H1 (cell line): ENCODE data around the gene RAB35. TPM values are rescaled to one million over a fixed set of nuclear protein-coding genes. Genes with fewer than 3 reads are reported as not detected.
A peak's percentile ranks its signal among the peaks of the same experiment; 100 is the strongest.

Source experiments
- CTCF ChIA-PET: fragments of 300-600 bp; sonication (Branson Sonifier 250); formaldehyde crosslinking; loops from one replicate; lab custom pipeline; 2021; ENCODE audit not compliant: partially characterized antibody; lab: Charles Lee
- POLR2A ChIA-PET: fragments of 300-600 bp; sonication (Branson Sonifier 250); formaldehyde crosslinking; loops from one replicate; lab custom pipeline; 2021; ENCODE audit warnings: inconsistent platforms; ENCODE audit not compliant: partially characterized antibody; lab: Charles Lee
- DNase-seq, 2 experiments: peaks; one replicate each; pipeline versions ENCODE4 v3.0.0 to v3.0.0-alpha.2; 2010 to 2022; ENCODE audit warnings: low spot score in 2 of 2, low read depth in 1 of 2, mixed read lengths in 1 of 2
- FAIRE-seq: peaks from 2 replicates; lab custom pipeline; 2011; peaks lifted over from hg19 to GRCh38; lab: Jason Lieb, UNC
- H2AFZ ChIP-seq: 2 replicates; pipeline ENCODE4 v1.8.1; 2012; ENCODE audit warnings: low read length, inconsistent platforms
- H2AK5ac ChIP-seq: 2 replicates; pipeline ENCODE4 v1.6.1; 2013; ENCODE audit warnings: low read depth, low read length
- H2BK120ac ChIP-seq: replicated peaks from 2 replicates; pipeline ENCODE3; 2013; ENCODE audit warnings: low read depth, low read length, inconsistent platforms
- H2BK12ac ChIP-seq: 2 replicates; pipeline ENCODE4 v1.6.1; 2013; ENCODE audit warnings: low read depth, low read length
- H2BK15ac ChIP-seq: 2 replicates; pipeline ENCODE4 v1.6.1; 2013; ENCODE audit warnings: low read length
- H2BK20ac ChIP-seq: 2 replicates; pipeline ENCODE4 v1.6.1; 2013; ENCODE audit warnings: low read length
- H2BK5ac ChIP-seq: 2 replicates; pipeline ENCODE4 v1.6.1; 2013; ENCODE audit warnings: low read depth, low read length
- H3K14ac ChIP-seq: 2 replicates; pipeline ENCODE4 v1.6.1; 2013; ENCODE audit warnings: inconsistent platforms; ENCODE audit not compliant: insufficient read length
- H3K18ac ChIP-seq: 2 replicates; pipeline ENCODE4 v1.6.1; 2013; ENCODE audit warnings: low read length; ENCODE audit errors: extremely low read depth
- H3K23ac ChIP-seq: 2 replicates; pipeline ENCODE4 v1.6.1; 2013; ENCODE audit warnings: inconsistent platforms; ENCODE audit not compliant: insufficient read length
- H3K23me2 ChIP-seq: 2 replicates; pipeline ENCODE4 v1.6.1; 2013; ENCODE audit warnings: low read depth, low read length
- H3K27ac ChIP-seq: 2 replicates; pipeline ENCODE4 v1.6.1; 2011; ENCODE audit warnings: low read depth, low read length, inconsistent platforms
- H3K27me3 ChIP-seq, 4 experiments: replicated peaks in 1 of 4; 1 replicate in 1 of 4; 2 replicates in 3 of 4; pipeline versions ENCODE4 v1.6.1 to v1.8.1; 2011 to 2013; ENCODE audit warnings: low read length in 3 of 4, mild to moderate bottlenecking in 3 of 4, inconsistent platforms in 2 of 4, mixed read lengths in 2 of 4, moderate library complexity in 1 of 4; ENCODE audit not compliant: control insufficient read depth in 3 of 4, insufficient read depth in 3 of 4; ENCODE audit errors: extremely low read depth in 1 of 4
- H3K36me3 ChIP-seq, 4 experiments: 2 replicates each; pipeline versions ENCODE4 v1.6.1 to v1.8.1; 2011 to 2013; ENCODE audit warnings: mild to moderate bottlenecking in 4 of 4, low read length in 3 of 4, moderate library complexity in 2 of 4, control low read depth in 1 of 4, inconsistent platforms in 1 of 4; ENCODE audit not compliant: insufficient read depth in 4 of 4, control insufficient read depth in 2 of 4
- H3K4ac ChIP-seq: replicated peaks from 2 replicates; pipeline ENCODE3; 2013; ENCODE audit warnings: low read length, low read depth, mixed read lengths, inconsistent platforms; ENCODE audit not compliant: insufficient read length
- H3K4me1 ChIP-seq, 4 experiments: replicated peaks in 1 of 4; 1 replicate in 1 of 4; 2 replicates in 3 of 4; pipeline versions ENCODE4 v1.6.1 to v1.8.1; 2011 to 2013; ENCODE audit warnings: low read length in 3 of 4, inconsistent platforms in 2 of 4, mixed read lengths in 1 of 4; ENCODE audit not compliant: insufficient read depth in 4 of 4, control insufficient read depth in 3 of 4
- H3K4me2 ChIP-seq, 2 experiments: 2 replicates each; pipeline versions ENCODE4 v1.6.1 to v1.8.1; 2011 to 2013; ENCODE audit warnings: low read depth in 2 of 2, low read length in 2 of 2, control low read depth in 1 of 2, inconsistent platforms in 1 of 2, mild to moderate bottlenecking in 1 of 2; ENCODE audit not compliant: insufficient read depth in 1 of 2
- H3K4me3 ChIP-seq, 4 experiments: fragments of 200-600, 300-600 bp in 1 of 4; sonication (generic), shearing (Covaris generic), sonication (Bioruptor Twin) in 1 of 4; 2 replicates each; pipeline versions ENCODE4 v1.5.1 to v1.8.1; 2011 to 2016; ENCODE audit warnings: low read length in 4 of 4, low read depth in 3 of 4, control low read depth in 2 of 4, inconsistent platforms in 2 of 4, mild to moderate bottlenecking in 2 of 4, mixed read lengths in 1 of 4, moderate library complexity in 1 of 4; ENCODE audit not compliant: insufficient read depth in 2 of 4; ENCODE audit errors: extremely low read depth in 1 of 4
- H3K56ac ChIP-seq: replicated peaks from 2 replicates; pipeline ENCODE3; 2013; ENCODE audit warnings: low read depth, mild to moderate bottlenecking, mixed read lengths, low read length, inconsistent platforms; ENCODE audit not compliant: insufficient read length
- H3K79me1 ChIP-seq: 2 replicates; pipeline ENCODE4 v1.6.1; 2013; ENCODE audit warnings: low read depth, low read length, control low read depth
- H3K79me2 ChIP-seq, 2 experiments: 2 replicates each; pipeline versions ENCODE4 v1.6.1 to v1.8.1; 2012 to 2013; ENCODE audit warnings: low read length in 2 of 2, mild to moderate bottlenecking in 2 of 2, inconsistent platforms in 1 of 2; ENCODE audit not compliant: insufficient read depth in 2 of 2, control insufficient read depth in 1 of 2
- H3K9ac ChIP-seq, 4 experiments: replicated peaks in 1 of 4; 1 replicate in 1 of 4; 2 replicates in 3 of 4; pipeline versions ENCODE4 v1.6.1 to v1.8.1; 2011 to 2013; ENCODE audit warnings: low read depth in 3 of 4, low read length in 3 of 4, control low read depth in 2 of 4, mild to moderate bottlenecking in 2 of 4, moderate library complexity in 2 of 4, inconsistent platforms in 1 of 4; ENCODE audit errors: extremely low read depth in 1 of 4
- H3K9me3 ChIP-seq, 2 experiments: 2 replicates each; pipeline versions ENCODE4 v1.6.1 to v1.8.1; 2012 to 2013; ENCODE audit warnings: mild to moderate bottlenecking in 2 of 2, moderate library complexity in 2 of 2, control low read depth in 1 of 2, inconsistent platforms in 1 of 2, low read depth in 1 of 2, low read length in 1 of 2, mixed read lengths in 1 of 2; ENCODE audit not compliant: insufficient read depth in 2 of 2
- H4K20me1 ChIP-seq, 2 experiments: replicated peaks in 1 of 2; 2 replicates each; pipeline versions ENCODE3 to v1.8.1; 2011 to 2013; ENCODE audit warnings: inconsistent platforms in 2 of 2, low read length in 2 of 2, mild to moderate bottlenecking in 1 of 2; ENCODE audit not compliant: insufficient read depth in 2 of 2, control insufficient read depth in 1 of 2
- H4K5ac ChIP-seq: 2 replicates; pipeline ENCODE4 v1.6.1; 2013; ENCODE audit warnings: low read length, low read depth, mixed read lengths, inconsistent platforms; ENCODE audit not compliant: insufficient read length
- H4K8ac ChIP-seq: 2 replicates; pipeline ENCODE4 v1.8.0; 2013; ENCODE audit warnings: mild to moderate bottlenecking, moderate library complexity, low read length, inconsistent platforms; ENCODE audit not compliant: insufficient read depth; ENCODE audit errors: extremely low read depth
- H4K91ac ChIP-seq: replicated peaks from 2 replicates; pipeline ENCODE3; 2013; ENCODE audit warnings: low read length, mixed read lengths, inconsistent platforms; ENCODE audit not compliant: insufficient read length
- CBX5 ChIP-seq: fragments of 300-800, 300-1000 bp; sonication (generic); IDR thresholded peaks from 2 replicates; pipeline ENCODE4 v1.7.1; 2016; ENCODE audit warnings: antibody characterized with exemption, low read length, low read depth
- EP300 ChIP-seq, 2 experiments: IDR thresholded peaks; 1 replicate in 1 of 2; 2 replicates in 1 of 2; pipeline ENCODE4 v1.6.1; 2011 to 2012; ENCODE audit warnings: low read depth in 2 of 2, low read length in 2 of 2, mild to moderate bottlenecking in 2 of 2, borderline replicate concordance in 1 of 2, inconsistent platforms in 1 of 2, moderate library complexity in 1 of 2
- KDM1A ChIP-seq: fragments of 200-600, 300-600 bp; sonication (generic); IDR thresholded peaks from 2 replicates; pipeline ENCODE4 v1.7.1; 2016; ENCODE audit warnings: mild to moderate bottlenecking, low read length, borderline replicate concordance
- NRF1 ChIP-seq: IDR thresholded peaks from 2 replicates; pipeline ENCODE4 v1.6.1; 2011; ENCODE audit warnings: mild to moderate bottlenecking, low read depth, low read length, improper control_type of control experiment
- POLR2AphosphoS5 ChIP-seq: IDR thresholded peaks from 2 replicates; pipeline ENCODE4 v1.6.1; 2011; ENCODE audit warnings: low read depth, low read length
- RBBP5 ChIP-seq: IDR thresholded peaks from 2 replicates; pipeline ENCODE4 v1.7.1; 2012; ENCODE audit warnings: low read depth, mild to moderate bottlenecking, inconsistent platforms, low read length, moderate library complexity, borderline replicate concordance
- SIRT6 ChIP-seq: IDR thresholded peaks from one replicate; pipeline ENCODE4 v1.7.1; 2012; ENCODE audit warnings: low read length, inconsistent platforms
- SP4 ChIP-seq: IDR thresholded peaks from 2 replicates; pipeline ENCODE4 v1.6.1; 2012; ENCODE audit warnings: low read length, inconsistent platforms
- TAF1 ChIP-seq: IDR thresholded peaks from 2 replicates; pipeline ENCODE4 v1.6.1; 2011; ENCODE audit warnings: mild to moderate bottlenecking, low read depth, low read length
- WGBS, 2 experiments: shearing (Covaris generic) in 1 of 2; methylation state at CpG; one replicate each; pipeline versions ENCODE4 v1.1.6 to v1.1.7; 2013 to 2015; ENCODE audit warnings: low lambda C conversion rate in 2 of 2, mixed read lengths in 2 of 2, inconsistent platforms in 1 of 2, low coverage in 1 of 2, missing lambda C conversion rate in 1 of 2; ENCODE audit not compliant: insufficient replicate concordance in 2 of 2, insufficient coverage in 1 of 2, insufficient read length in 1 of 2; ENCODE audit errors: extremely low coverage in 1 of 2, missing lambda C conversion rate in 1 of 2; 5-methylcytosine and 5-hydroxymethylcytosine counted together
- polyA plus RNA-seq, 7 experiments: library from polyadenylated mRNA; depleted of rRNA in 3 of 7; stranded (reverse) in 5 of 7; unstranded in 2 of 7; fragments of >200 nt in 5 of 7; fragments of 200-250 nt in 2 of 7; gene quantifications; 1 replicate in 5 of 7; 2 replicates in 1 of 7; 4 replicates in 1 of 7; pipeline versions ENCODE4 v1.2.1 to v1.2.3, GENCODE V29; 2011 to 2013; ENCODE audit warnings: missing spikeins in 2 of 7, mixed read lengths in 2 of 7
- total RNA-seq: library from RNA; stranded (reverse); fragmentation: NEBNext Ultra II Directional; extraction: Animal tissue kit (Norgen Biotek cat#: 25700); gene quantifications from 2 replicates; pipeline ENCODE4 v1.2.1, GENCODE V29; 2021
- TF ChIP-seq, protein P1 (sequence below): IDR thresholded peaks from 2 replicates; pipeline ENCODE4 v1.6.1; 2011; ENCODE audit warnings: low read length, improper control_type of control experiment

RAB35 gene
- total and polyA plus RNA-seq, 2 of the 8 experiments (the other 6 are each of a cell fraction or from before 2014, with no cell fraction given) = 33.4 to 39.0 TPM

DNA sequence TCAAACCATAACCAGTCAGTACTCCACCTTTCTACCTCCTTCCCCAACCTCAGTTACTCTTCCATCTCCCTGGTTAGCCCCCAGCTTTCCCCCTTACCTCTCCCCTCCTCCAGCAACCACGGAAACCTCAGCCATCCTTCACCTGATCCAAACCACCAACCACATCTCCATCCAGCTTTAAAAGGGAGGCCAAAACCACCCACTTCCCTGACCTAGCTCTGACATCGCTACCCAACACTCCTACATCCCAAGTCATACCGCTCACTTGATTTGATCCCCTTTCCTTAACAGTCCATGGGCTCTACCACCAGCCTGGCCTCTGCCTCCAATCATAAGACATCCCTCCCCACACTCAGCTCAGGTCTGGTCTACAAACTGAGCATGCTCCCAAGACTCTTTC is 1.5 kb downstream of the RAB35 start:
- H2BK20ac ChIP-seq = no peak overlapping the region
- TF ChIP-seq POLR2AphosphoS5 = no peak
- TF ChIP-seq CBX5 = no peak
- no peak for TF ChIP-seq TAF1
- TF ChIP-seq SIRT6 = no peak
- no peak for TF ChIP-seq KDM1A
- no peak for TF ChIP-seq EP300 (IDR thresholded peaks at IDR 0.05; ENCODE audit: borderline replicate concordance in 1 of 2, low read depth in 2 of 2, low read length in 2 of 2)
- no peak for TF ChIP-seq SP4
- TF ChIP-seq, protein P1, sequence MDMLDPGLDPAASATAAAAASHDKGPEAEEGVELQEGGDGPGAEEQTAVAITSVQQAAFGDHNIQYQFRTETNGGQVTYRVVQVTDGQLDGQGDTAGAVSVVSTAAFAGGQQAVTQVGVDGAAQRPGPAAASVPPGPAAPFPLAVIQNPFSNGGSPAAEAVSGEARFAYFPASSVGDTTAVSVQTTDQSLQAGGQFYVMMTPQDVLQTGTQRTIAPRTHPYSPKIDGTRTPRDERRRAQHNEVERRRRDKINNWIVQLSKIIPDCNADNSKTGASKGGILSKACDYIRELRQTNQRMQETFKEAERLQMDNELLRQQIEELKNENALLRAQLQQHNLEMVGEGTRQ = no peak
- TF ChIP-seq RBBP5 = no peak
- TF ChIP-seq NRF1 = no peak
- no peak overlapping the region for H4K91ac ChIP-seq
- peaks cover 9% of the 10 kb centered on the region for H3K23me2 ChIP-seq
- no peak overlapping the region for H3K27ac ChIP-seq
- no peak overlapping the region for H4K5ac ChIP-seq
- peaks cover 0 to 4% (median 2%) of the 10 kb centered on the region in 4 experiments; a peak in 2 of 8 replicates for H3K36me3 ChIP-seq
- CTCF ChIA-PET = interaction anchor here (1.1 to 1.7 kb wide), 4 partner anchors 8 to 28 kb away, joined by 3 to 4 read pairs (median 3); no protein-coding TSS in a partner anchor
- no peak overlapping the region for H3K14ac ChIP-seq
- H3K79me2 ChIP-seq = peaks cover 0 to 60% of the 10 kb centered on the region in 2 experiments; a peak in 3 of 4 replicates
- H3K4ac ChIP-seq = no peak overlapping the region
- DNase-seq = no peak
- no peak overlapping the region for H3K56ac ChIP-seq
- no peak overlapping the region for H3K18ac ChIP-seq
- H3K9ac ChIP-seq = peak overlapping the region in 1 of 4 experiments; percentile 12; a peak in 2 of 7 replicates
- no peak overlapping the region for H2BK120ac ChIP-seq
- H3K9me3 ChIP-seq = no peaks in the 10 kb centered on the region
- no peak overlapping the region for H2BK5ac ChIP-seq
- no peak overlapping the region for H2AK5ac ChIP-seq
- no peak for FAIRE-seq
- H3K4me2 ChIP-seq = peak overlapping the region in 1 of 2 experiments; percentile 75; a peak in 3 of 4 replicates
- peaks cover 6 to 7% of the 10 kb centered on the region in 2 experiments for H4K20me1 ChIP-seq
- H2AFZ ChIP-seq = no peak overlapping the region
- H4K8ac ChIP-seq = no peak overlapping the region
- H3K27me3 ChIP-seq = no peaks in the 10 kb centered on the region
- no peak overlapping the region for H3K23ac ChIP-seq
- H2BK15ac ChIP-seq = no peak overlapping the region
- peaks cover 7 to 24% (median 14%) of the 10 kb centered on the region in 4 experiments for H3K4me1 ChIP-seq
- H3K79me1 ChIP-seq = peaks cover 21% of the 10 kb centered on the region
- H3K4me3 ChIP-seq = peak overlapping the region in 2 of 4 experiments; percentile 69 to 77; a peak in 4 of 8 replicates
- POLR2A ChIA-PET = interaction anchor here (1.1 to 16.6 kb wide), 6 partner anchors 12 to 177 kb away, joined by 4 to 266 read pairs (median 55); partner anchors contain the start of genes GCN1, RNU4-1, RNU4-2 and RPLP0
- WGBS, 2 experiments = 85% methylated on average over 3 of the region's 3 CpGs; no CpG with 5 or more reads in 1 of the 2 experiments
- H2BK12ac ChIP-seq = no peak overlapping the region
